Stimulated activated CD8-positive, alpha-beta memory T cell treated with anti-CD3 and anti-CD28 coated beads, Interleukin-7, amount 100 ng/mL, for 48 hours (primary cell): ENCODE data around the gene GPRASP1.
"Not testable (repeated sequence)": the region's sequence is repeated elsewhere in the genome, so short reads cannot be mapped to it uniquely, and the experiment has no call there.

ENCODE experiments used
- DNase-seq, 2 donors: peaks; one replicate each; pipeline ENCODE4 v3.0.0-alpha.2; 2020; ENCODE audit warnings: low read depth in 1 of 2; ENCODE audit errors: extremely low read depth in 1 of 2

The GPRASP1 gene, protein sequence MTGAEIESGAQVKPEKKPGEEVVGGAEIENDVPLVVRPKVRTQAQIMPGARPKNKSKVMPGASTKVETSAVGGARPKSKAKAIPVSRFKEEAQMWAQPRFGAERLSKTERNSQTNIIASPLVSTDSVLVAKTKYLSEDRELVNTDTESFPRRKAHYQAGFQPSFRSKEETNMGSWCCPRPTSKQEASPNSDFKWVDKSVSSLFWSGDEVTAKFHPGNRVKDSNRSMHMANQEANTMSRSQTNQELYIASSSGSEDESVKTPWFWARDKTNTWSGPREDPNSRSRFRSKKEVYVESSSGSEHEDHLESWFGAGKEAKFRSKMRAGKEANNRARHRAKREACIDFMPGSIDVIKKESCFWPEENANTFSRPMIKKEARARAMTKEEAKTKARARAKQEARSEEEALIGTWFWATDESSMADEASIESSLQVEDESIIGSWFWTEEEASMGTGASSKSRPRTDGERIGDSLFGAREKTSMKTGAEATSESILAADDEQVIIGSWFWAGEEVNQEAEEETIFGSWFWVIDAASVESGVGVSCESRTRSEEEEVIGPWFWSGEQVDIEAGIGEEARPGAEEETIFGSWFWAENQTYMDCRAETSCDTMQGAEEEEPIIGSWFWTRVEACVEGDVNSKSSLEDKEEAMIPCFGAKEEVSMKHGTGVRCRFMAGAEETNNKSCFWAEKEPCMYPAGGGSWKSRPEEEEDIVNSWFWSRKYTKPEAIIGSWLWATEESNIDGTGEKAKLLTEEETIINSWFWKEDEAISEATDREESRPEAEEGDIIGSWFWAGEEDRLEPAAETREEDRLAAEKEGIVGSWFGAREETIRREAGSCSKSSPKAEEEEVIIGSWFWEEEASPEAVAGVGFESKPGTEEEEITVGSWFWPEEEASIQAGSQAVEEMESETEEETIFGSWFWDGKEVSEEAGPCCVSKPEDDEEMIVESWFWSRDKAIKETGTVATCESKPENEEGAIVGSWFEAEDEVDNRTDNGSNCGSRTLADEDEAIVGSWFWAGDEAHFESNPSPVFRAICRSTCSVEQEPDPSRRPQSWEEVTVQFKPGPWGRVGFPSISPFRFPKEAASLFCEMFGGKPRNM (N-terminal part only)

DNA sequence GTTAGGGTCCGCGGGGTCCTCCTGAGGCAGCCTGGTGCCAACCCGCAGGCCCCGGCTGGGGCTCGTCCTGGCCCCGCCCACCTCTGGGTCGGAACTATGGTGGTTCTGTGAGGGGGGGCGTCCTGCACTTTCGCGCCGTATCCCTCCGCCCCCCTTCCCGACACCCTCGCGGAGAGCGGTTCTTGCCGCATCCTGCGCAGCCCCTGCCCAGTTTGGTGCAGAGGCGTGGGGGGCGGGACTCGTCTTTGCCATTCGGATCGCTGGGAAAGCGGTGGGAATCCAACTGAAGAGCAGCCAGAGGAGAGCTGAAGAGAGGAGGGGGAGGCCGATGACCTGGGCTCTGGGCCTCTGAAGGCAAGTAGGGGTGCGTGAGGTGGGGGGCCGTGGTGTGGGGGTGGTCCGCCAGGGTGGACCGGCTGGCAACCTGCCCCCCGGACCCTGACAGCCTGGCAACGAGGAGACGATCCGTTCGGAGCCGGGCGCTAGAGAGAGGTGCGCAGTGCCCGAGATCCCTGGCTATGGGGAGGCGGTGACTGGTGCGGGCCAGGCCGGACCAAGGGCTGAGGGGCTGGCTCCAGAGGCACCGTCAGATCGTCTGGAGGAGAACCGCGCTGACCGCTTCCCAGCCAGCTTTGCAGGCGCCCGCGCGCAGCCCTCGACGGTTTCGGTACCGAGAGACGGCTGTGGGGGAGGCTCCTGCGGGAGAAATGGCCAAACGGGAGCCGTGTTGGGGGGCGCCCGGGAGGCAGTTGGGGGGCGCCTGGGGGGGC is at the start of gene GPRASP1:
Gene GPRASP1, plus strand, starts transcription at position 242 of the 770 bp plus-strand sequence. CDS start 2,431 bp downstream, outside the sequence.
- DNase-seq, result no peak

DNA sequence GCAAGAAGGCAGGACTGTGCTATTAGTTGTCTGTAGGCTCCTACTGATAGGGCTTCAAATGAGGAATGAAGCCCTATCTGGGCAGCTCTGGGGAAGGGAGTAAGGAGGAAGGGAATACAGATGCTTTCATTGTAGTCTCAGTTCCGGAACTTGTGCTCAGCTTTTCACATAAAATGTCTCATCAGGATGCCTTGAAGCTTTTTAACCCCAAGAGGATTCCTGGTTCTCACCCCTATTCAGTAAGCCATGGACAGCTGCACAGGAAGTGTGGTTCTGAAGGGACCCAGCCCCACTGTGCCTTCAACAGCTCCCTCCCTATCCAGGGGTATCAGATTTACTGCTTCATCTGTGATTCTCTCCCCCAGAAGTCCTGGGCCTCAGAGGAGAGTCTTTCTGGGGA is 47.0 kb upstream of the GPRASP1 start:
- DNase-seq, result no peak

DNA sequence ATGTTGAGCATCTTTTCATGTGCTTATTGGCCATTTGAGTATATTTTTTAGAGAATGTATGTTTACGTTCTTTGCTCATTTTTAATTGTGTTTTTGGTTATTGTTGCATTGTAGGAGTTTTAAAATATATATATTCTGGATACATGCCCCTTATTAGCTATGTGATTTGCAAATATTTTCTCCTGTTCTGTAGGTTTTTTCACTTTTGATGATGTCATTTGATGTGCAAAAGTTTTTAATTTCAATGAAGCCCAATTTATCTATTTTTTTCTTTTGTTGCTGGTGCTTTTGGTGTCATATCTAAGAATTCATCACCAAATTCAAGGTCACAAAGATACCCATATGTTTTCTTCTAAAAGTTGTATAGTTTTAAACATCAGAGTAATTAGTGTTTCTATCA is 45.2 kb upstream of the GPRASP1 start:
- DNase-seq, result no peak

DNA sequence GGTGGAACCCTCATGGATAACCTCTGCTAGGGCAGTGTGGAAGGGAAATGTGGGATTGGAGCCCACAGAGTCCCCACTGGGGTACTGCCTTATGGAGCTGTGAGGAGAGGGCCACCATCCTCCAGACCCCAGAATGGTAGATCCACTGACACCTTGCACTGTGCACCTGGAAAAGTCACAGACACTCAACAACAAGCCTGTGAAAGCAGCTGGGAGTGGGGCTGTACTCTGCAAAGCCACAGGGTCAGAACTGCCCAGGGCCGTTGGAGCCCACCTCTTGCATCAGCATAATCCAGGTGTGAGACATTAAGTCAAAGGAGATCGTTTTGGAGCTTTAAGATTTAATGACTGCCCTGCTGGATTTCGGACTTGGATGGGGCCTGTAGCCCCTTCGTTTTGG is 40.4 kb upstream of the GPRASP1 start:
- no peak for DNase-seq

DNA sequence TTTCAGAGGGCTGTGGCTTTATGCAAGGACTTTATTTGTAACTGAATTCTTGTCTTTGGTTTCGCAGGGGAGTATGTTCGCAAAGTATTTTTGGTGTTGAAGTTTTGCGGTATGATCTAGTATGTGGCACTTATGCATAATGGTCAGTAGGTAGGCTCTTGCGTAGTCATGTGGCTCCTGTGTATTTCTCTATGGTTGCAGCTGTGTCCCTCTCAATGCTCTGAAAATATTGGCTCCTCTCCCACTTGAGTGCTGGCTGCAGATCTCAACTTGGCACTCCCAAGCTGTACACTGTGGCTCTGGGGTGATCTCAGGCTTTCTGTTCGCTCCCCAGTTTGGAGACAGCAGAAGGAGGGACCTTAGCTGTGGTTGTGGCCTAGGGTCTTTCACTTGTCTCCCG is 27.2 kb upstream of the GPRASP1 start:
- DNase-seq, result no peak

DNA sequence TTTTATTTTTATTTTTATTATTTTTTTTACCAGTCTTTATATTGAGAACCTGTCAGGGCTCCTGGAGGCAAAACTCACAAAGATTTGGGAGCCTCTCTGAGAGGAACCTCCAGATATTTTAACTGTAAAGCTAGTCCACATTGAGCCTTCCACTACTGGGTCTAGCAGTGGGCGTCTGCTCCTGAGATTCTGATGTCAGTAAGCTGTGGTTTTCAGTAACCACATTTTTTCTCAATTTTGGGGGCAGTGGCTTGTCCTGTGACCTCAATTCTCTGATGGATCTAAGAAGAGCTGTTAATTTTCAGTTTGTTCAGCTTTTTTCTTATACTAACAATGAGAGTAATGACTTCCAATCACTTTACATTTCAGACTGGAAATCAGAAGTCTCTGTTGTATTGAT is 23.6 kb upstream of the GPRASP1 start:
- DNase-seq, result no peak

DNA sequence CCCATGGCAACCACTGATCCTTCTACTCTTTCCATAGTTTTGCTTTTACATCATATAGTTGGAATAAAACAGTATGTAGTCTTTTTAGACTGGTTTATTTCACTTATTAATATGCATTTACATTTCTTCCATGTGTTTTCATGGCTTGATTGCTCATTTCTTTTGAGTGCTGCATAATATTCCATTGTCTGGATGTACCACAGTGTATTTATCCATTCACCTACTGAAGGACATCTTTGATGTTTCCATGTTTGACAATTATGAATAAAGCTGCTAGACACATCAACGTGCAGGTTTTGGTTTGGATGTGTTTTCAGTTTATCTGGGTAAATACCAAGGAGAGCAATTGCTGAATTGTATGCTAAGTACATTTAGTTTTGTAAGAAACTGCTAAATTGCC is 13.7 kb upstream of the GPRASP1 start:
- DNase-seq, result no peak

DNA sequence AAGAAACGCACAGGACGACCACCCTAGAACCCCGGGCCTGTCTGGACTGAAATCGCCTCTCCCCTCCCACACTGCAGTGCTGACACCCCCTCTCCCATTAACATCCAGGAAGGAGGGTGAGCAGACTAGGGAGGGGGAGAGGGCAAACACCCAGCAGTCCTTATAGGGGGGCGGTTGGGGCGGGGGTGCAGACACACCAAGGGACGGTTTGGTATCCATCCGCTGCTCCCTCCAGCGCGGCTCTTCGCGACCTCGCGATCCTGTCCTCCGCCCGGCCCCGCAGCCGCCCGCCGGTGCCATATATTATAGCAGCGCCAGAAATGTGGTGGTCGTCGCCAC is 411 bp upstream of the GPRASP1 start:
- DNase-seq, result no peak

DNA sequence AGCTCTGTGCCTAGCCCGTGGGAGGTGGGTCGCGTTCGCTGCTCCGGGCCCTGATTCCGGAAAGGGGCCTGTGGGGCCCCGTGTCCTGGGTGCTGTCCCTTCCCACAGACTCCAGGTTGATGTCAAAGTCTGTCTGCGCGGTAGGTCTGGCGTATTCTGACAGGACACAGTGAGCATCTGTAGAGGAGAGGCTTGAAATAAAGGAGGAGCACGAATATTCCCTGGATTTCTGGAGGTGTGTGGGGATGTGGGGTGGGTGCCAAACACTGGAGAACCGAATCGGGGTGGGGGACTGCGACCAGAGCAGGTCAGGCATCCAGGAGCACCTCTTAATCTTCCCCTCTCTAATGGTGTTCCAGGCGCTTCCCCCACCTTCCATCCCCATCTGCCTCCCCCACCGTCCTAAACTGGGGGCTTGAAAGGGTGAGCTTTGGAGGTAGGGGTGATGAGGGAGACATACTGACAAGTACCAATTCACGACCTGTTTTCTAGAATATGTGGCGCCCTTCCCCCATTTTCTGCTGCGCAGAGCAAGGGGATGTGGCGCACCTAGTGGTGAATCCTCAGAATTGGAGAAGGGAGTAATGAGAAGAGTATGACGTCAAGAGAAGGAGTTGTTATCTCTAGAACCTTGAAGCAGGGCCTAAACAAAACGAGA is 877 bp downstream of the GPRASP1 start:
- DNase-seq, result no peak

DNA sequence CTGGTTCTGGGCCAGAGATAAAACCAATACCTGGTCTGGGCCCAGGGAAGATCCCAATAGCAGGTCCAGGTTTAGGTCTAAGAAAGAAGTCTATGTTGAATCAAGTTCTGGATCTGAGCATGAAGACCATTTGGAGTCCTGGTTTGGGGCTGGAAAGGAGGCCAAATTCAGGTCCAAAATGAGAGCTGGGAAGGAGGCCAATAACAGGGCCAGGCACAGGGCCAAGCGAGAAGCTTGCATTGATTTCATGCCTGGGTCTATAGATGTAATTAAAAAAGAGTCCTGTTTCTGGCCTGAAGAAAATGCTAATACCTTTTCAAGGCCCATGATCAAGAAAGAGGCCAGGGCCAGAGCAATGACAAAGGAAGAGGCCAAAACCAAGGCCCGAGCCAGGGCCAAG is 3.4 kb downstream of the GPRASP1 start:
- no peak for DNase-seq

DNA sequence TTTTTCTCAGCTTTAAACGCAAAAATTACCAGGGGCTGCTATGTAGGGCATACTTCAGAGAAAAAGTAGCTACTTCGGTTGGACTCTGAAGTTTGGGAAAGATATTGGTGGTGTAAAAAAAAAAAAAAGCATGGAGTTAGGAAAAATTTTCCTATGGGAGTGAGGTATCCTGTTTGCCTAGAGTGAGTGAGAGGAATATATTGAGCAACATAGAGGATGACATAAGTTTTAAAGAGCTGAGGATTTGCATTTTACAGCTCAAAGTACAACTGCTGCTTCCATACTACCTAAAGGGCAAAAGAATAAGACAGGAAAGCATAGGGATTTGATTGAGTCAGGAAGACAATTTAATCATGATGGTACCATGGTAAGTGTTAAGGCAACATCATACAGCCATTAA is 7.3 kb downstream of the GPRASP1 start:
- DNase-seq, result no peak

DNA sequence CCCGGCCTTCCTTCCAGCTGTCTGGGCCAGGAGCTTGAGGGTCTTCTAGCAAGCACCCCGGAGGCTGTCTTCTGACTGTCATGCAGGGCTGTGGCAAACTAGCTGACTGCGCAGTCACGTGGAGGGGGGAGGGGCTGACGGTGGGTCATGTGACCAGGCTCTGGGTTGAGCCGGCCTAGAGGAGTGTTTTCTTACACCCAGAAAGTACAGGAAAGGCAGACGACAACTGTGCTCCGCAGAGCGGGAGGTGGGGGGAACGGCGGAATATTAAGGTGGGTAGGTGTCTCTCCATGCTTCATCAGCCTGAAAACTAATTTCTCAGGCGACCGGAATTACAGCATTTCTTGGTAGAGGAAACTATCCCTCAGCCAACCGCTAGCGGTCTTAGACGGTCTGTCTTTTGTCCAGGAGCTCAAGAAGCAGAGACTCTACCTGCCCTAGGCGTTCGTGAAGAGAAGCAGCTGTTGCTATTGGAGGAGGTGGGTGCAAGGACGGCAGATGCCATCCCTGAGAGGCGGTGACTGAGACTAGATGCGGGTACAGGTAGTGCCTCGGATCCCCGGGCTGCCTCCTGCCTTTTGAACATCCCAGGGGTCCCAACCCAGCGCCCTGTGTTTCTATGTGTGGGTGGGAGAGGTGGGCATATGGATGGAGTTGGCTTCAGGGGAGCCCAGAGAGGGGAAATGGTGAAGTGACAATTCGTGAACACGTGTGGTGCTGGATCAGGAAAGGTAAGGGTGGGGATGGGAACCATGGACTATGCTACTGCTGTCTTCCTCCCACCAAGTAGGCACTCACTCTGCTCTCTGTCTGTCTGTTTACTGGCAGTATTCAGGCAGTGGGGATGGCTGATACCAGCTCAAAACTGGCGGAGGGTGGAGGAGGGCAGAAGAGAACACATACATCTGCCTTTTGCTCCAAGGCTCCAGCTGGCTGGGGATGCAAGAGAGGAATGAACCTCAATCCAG is 8.8 kb downstream of the GPRASP1 start:
- peak; percentile 53 to 75 for DNase-seq

DNA sequence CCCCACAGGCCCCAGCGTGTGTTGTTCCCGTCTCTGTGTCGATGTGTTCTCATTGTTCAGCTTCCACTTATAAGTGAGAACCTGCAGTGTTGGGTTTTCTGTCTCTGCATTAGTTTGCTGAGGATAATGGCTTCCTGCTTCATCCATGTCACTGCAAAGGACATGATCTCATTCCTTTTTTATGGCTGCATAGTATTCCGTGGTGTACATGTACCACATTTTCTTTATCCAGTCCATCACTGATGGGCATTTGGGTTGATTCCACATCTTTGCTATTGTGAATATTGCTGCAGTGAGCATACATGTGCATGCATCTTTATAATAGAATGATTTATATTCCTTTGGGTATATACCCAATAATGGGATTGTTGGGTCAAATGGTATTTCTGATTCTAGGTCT is 12.5 kb downstream of the GPRASP1 start:
- DNase-seq, result not testable (repeated sequence)

DNA sequence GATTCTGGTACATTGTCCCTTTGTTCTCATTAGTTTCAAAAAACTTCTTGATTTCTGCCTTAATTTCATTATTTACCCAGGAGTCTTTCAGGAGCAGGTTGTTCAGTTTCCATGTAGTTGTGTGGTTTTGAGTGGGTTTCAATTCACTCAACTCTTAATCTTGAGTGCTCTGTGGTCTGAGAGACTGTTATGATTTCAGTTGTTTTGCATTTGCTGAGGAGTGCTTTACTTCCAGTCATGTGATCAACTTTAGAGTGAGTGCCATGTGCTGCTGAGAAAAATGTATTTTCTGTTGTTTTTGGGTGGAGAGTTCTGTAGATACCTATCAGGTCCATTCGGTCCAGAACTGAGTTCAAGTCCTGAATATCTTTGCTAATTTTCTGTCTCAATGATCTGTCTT is 15.8 kb downstream of the GPRASP1 start:
- not testable (repeated sequence) for DNase-seq

DNA sequence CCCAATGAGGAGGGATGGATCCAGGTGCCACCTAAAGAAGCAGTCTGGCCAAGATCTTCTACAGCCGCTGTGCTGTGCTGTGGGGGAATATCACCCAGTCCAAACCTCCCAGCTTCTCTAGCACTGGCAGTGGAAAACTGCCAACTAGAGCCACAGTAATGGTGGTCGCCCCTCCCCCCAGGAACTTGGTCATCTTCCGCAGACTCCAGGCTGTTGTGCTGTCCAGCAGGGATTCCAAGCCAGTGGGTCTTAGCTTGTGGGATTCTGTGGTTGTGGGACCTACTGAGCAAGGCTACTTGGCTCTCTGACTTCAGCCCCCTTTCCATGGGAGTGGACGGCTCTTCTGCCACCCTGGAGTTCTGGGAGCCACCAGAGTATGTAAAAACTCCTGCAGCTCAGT is 18.2 kb downstream of the GPRASP1 start:
- DNase-seq, result no peak

DNA sequence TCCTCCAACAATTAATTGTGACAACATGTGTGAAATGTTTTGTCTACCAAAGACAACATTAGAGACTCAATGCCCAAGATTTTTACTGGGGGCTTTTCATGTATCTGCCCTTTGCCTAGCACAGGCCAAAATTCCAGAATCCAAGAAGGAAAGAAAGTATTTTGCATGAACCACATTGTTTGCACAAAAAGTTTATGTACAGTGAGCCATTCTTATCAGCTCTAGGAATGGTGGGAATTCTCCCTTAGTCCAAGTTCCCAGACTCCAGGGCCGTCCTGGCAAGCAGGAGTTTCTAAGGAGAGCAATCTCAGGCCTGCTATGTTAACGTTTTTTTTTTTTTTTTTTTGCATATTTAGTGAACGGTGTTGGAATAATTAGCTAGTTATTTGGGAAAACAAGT is 21.6 kb downstream of the GPRASP1 start:
- no peak for DNase-seq

DNA sequence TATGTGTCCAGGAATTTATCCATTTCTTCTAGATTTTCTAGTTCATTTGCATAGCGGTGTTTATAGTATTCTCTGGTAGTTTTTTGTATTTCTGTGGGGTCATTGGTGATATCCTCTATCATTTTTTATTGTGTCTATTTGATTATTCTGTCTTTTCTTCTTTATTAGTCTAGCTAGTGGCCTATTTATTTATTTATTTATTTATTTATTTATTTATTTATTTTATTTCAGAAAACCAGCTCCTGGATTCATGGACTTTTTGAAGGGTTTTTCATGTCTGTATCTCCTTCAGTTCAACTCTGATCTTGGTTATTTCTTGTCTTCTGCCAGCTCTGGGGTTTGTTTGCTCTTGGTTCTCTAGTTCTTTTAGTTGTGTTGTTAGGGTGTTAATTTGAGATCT is 26.2 kb downstream of the GPRASP1 start:
- DNase-seq, result not testable (repeated sequence)

DNA sequence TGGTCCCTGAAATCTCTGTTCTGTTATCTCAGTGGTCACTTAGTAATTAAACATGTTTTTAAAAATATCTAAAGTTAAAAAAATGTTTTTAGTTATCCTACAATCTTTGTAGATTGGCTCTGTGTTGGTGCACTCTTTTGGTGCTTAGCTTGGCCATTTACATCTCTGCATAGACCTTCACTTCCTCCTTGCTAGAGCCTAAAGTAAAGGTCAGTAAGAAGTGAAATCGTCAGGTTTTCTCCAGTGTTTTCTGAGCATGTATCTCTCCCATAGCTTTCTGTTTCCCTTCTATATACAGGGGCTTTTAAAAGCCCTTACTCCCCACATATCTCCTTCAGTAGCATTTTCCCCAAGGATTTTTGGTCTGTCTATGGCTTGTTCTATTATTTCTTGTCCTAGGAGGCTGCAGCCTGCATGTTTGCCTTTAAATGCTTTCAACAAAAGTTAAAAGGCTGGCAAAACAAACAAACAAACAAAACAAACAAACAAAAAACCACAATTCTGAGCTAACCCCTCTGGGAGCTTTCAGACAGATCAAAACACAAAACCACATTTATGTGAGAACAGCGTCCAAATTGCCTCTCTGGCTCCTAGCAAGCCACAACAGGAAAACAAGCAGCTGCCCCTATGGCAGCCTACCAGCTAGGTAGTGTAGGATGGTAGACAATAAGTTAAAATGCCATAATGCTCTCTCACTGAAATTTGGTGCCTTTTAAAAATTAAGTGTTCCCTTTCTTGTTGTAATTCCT is 33.7 kb downstream of the GPRASP1 start:
- no peak for DNase-seq

DNA sequence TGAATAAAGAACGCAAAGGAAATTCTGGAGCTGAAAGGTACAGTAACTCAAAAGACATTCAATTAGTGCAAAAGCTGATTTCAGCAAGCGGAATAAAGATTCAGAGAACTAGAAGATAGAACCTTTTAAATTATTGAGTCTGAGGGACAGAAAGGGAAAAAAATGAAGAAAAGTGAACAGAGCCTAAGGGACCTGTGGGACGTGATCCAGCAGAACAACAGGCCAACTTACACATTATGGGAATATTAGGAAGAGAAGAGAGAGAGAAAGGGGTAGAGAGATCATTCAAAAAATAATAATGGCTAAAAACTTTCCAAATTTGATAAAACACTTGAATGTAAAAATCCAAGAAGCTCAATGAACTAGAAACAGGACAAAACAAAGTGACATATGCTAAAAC is 43.5 kb downstream of the GPRASP1 start:
- no peak for DNase-seq
